Measurements from ENCODE around the gene RNF44. TPM values are rescaled to one million over a fixed set of nuclear protein-coding genes. Genes with fewer than 3 reads are reported as not detected.

RNF44 gene
- total RNA-seq, 1 experiment from 2014 or later: 58.4 TPM

DNA sequence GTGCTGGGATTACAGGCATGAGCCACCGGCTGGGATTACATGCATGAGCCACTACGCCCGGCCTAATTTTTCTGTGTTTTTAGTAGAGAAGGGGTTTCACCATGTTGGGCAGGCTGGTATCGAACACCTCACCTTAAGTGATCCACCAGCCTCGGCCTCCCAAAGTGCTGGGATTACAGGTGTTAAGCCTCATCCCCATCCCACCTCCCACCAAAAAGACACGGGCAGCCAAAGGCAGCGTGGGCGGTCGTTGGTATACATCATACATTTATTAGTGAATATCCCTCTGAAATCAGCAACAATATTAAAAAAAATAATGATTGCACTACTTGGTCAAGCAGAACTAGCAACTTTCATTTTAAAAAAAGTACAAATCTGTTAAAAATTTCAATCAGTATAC, 10.7 kb downstream of the RNF44 start:
- TF ChIP-seq SP1 (IDR thresholded peaks at IDR 0.05; ENCODE audit: low read depth) (no peak), POLR2AphosphoS5 (IDR thresholded peaks at IDR 0.05; ENCODE audit: low read depth, low read length) (no peak), EZH2phosphoT487 (IDR thresholded peaks at IDR 0.05; ENCODE audit: borderline replicate concordance) (no peak), YY1 (IDR thresholded peaks at IDR 0.05; ENCODE audit: extremely low read depth, insufficient replicate concordance, low read depth, low read length) (no peak)
- TF ChIP-seq, protein P1, sequence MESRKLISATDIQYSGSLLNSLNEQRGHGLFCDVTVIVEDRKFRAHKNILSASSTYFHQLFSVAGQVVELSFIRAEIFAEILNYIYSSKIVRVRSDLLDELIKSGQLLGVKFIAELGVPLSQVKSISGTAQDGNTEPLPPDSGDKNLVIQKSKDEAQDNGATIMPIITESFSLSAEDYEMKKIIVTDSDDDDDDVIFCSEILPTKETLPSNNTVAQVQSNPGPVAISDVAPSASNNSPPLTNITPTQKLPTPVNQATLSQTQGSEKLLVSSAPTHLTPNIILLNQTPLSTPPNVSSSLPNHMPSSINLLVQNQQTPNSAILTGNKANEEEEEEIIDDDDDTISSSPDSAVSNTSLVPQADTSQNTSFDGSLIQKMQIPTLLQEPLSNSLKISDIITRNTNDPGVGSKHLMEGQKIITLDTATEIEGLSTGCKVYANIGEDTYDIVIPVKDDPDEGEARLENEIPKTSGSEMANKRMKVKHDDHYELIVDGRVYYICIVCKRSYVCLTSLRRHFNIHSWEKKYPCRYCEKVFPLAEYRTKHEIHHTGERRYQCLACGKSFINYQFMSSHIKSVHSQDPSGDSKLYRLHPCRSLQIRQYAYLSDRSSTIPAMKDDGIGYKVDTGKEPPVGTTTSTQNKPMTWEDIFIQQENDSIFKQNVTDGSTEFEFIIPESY (IDR thresholded peaks at IDR 0.05; ENCODE audit: extremely low read depth, insufficient replicate concordance, low read length): no peak
- TF ChIP-seq, protein P2, sequence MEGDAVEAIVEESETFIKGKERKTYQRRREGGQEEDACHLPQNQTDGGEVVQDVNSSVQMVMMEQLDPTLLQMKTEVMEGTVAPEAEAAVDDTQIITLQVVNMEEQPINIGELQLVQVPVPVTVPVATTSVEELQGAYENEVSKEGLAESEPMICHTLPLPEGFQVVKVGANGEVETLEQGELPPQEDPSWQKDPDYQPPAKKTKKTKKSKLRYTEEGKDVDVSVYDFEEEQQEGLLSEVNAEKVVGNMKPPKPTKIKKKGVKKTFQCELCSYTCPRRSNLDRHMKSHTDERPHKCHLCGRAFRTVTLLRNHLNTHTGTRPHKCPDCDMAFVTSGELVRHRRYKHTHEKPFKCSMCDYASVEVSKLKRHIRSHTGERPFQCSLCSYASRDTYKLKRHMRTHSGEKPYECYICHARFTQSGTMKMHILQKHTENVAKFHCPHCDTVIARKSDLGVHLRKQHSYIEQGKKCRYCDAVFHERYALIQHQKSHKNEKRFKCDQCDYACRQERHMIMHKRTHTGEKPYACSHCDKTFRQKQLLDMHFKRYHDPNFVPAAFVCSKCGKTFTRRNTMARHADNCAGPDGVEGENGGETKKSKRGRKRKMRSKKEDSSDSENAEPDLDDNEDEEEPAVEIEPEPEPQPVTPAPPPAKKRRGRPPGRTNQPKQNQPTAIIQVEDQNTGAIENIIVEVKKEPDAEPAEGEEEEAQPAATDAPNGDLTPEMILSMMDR (IDR thresholded peaks at IDR 0.05 in 2 of 3, conservative IDR thresholded peaks at IDR 0.05 in 1 of 3; ENCODE audit: borderline replicate concordance in 1 of 3, insufficient read depth in 1 of 3, low read depth in 2 of 3, low read length in 2 of 3): no peak
- no TSS peak for BruUV-seq (replicated peaks)
- no peaks in the 10 kb centered on the region for H4K20me1 ChIP-seq (ENCODE audit: insufficient read depth)
- H3K79me2 ChIP-seq (ENCODE audit: insufficient read depth, low read length): no peaks in the 10 kb centered on the region
- H2AFZ ChIP-seq (ENCODE audit: low read depth, low read length, poor library complexity, severe bottlenecking): no peak overlapping the region
- ChIA-PET POLR2A (interaction anchor here (2.0 kb wide), 1 partner anchor 11 kb away, joined by 5 read pairs; the partner anchor contains the start of gene RNF44), RAD21 (ENCODE audit: low non-redundant PET in 1 of 2, low total read pairs in 2 of 2, uncharacterized antibody in 2 of 2, unreplicated experiment in 2 of 2) (no interaction called here), CTCF (no interaction called here)
- H3K4me1 ChIP-seq (ENCODE audit: control insufficient read depth in 1 of 2, insufficient read depth in 2 of 2, low read length in 2 of 2): no peaks in the 10 kb centered on the region
- H3K27ac ChIP-seq (ENCODE audit: low read depth, low read length): no peak overlapping the region
- H3K9me2 ChIP-seq (ENCODE audit: insufficient read depth): no peaks in the 10 kb centered on the region
- H3K4me2 ChIP-seq (ENCODE audit: low read length): no peak overlapping the region
- ATAC-seq (no peak), DNase-seq (ENCODE audit: low read depth, low spot score) (no peak)
- no peak overlapping the region for H3K9ac ChIP-seq (ENCODE audit: low read length)
- intact Hi-C loops (cut with micrococcal nuclease): no loop called here
- H3K4me3 ChIP-seq (replicated peaks in 1 of 2; ENCODE audit: low read depth in 1 of 2, low read length in 2 of 2): no peak overlapping the region
- H3K36me3 ChIP-seq (ENCODE audit: control insufficient read depth in 1 of 2, insufficient read depth in 2 of 2, low read length in 2 of 2): peaks cover 3 to 26% of the 10 kb centered on the region in 2 experiments; a peak in 2 of 4 replicates
- no peaks in the 10 kb centered on the region for H3K27me3 ChIP-seq (ENCODE audit: insufficient read depth, low read length)
- no peaks in the 10 kb centered on the region for H3K9me3 ChIP-seq (ENCODE audit: control insufficient read depth in 1 of 2, insufficient read depth in 1 of 2, low read depth in 1 of 2, low read length in 2 of 2)
